ENCODE data around the gene ZBTB25.

The ZBTB25 gene

GRCh38 chr14:64506721-64507120, 3.1 kb upstream of the ZBTB25 start:
- peak overlapping the region; percentile 86 for H3K4me3 Mint-ChIP-seq
- no peaks in the 10 kb centered on the region for H3K9me3 Mint-ChIP-seq
- H3K4me1 Mint-ChIP-seq (ENCODE audit: low read depth) = peaks cover 71% of the 10 kb centered on the region
- peak overlapping the region; percentile 100 for H3K27ac Mint-ChIP-seq
- no peaks in the 10 kb centered on the region for H3K27me3 Mint-ChIP-seq
- H3K36me3 Mint-ChIP-seq (ENCODE audit: low read depth) = peaks cover 56% of the 10 kb centered on the region
- intact Hi-C loops (cut with micrococcal nuclease) = loop anchor here (10.0 kb wide), 1 partner anchor 408 kb away; the partner anchor contains the start of gene CHURC1

DNA sequence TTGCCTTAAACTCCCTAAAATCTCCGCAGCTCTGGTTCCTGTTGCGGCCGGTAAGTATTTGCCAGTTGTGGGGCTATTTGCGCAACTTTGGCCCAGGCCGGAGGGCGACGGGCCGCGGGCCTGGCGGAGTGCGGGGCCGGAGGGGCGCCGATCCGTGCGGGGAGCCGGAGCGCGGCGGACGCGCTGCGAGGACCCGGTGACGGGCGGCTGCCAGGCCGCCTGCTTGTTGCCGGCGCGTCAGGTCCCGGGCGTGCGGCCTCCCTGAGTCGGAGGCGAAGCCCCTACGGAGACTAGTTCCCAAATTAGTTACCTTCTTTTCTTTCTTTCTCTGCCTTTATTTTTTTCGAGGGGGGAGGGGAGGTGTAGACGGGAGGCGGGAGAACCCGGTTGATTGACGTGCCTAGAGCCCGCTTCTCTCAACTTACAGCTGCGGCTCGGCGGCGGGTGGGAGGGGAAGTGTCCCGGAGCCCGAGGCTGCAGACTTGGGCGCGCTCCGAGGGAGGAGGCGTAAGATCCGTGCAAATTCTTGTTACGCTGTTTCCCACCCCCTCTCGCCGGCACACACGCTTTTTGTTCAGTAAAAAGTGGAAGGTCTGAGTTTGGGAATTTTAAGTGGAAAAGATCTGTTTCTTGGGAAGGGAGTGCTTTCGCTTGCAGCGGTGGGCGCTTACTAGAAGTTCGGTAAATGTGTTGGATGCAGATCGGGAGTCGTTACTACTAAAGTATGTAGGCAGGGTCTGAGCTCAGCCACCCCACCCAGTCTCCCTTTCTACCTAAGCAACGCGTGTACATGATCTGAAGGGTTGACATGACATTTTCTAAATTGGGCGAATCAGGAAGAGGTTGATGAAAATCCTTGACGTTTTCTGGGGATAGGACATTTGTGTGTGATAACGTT, 1.5 kb upstream of the ZBTB25 start:
- Mint-ChIP-seq H3K9me3 (no peaks in the 10 kb centered on the region), H3K4me3 (peak overlapping the region; percentile 86), H3K36me3 (ENCODE audit: low read depth) (peaks cover 56% of the 10 kb centered on the region), H3K27ac (peak overlapping the region; percentile 100), H3K27me3 (no peaks in the 10 kb centered on the region), H3K4me1 (ENCODE audit: low read depth) (peaks cover 62% of the 10 kb centered on the region)
- intact Hi-C loops (cut with micrococcal nuclease) = loop anchor here (2.0 to 10.0 kb wide), 3 partner anchors 36 to 410 kb away; partner anchors contain the start of genes CHURC1, HSPA2 and MTHFD1

DNA sequence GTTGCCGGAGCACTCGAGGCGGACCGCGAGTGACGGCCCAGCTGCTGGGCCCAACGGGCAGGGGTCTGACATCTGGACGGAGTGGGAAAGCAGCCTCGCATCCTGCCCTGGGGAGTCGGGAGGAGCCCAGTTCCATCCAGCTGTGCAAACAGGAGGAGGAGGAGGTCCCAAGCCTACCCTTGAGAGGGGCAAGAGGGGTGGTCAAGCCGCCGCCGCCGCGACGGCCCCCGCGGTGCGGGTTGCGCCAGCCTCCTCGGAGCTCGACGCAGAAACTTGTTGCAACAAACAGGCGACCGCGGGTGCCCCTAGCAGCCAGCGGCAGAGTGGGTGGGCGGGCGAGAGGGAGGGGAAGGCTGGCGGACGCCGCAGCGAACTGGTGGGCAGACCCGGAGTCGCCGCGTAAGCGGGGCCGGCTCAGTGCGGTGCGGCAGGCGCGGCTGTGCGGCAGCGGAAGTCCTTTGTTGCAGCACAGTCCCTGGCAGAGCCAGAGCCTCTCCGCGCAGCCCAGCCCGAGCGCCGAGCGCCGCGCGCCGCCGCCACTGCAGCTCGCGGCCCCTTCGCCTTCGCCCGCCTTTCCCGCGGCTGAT, 765 bp upstream of the ZBTB25 start, which contains the start of gene ZBTB1:
TSS of gene ZBTB1 (plus strand) at position 461 of the 587 bp plus-strand sequence. CDS start 16,735 bp downstream, outside the sequence.
- Mint-ChIP-seq H3K4me3 (peak within 1 kb of the TSS; percentile 86), H3K9me3 (no peaks in the 10 kb centered on the region), H3K27ac (peak within 1 kb of the TSS; percentile 100), H3K4me1 (ENCODE audit: low read depth) (peaks cover 60% of the 10 kb centered on the region), H3K36me3 (ENCODE audit: low read depth) (peaks cover 53% of the 10 kb centered on the region), H3K27me3 (no peaks in the 10 kb centered on the region)
- intact Hi-C loops (cut with micrococcal nuclease) = loop anchor here (2.0 to 10.0 kb wide), 3 partner anchors 36 to 410 kb away; partner anchors contain the start of genes CHURC1, HSPA2 and MTHFD1

GRCh38 chr14:64502887-64503433, 678 bp downstream of the ZBTB25 start:
- H3K4me1 Mint-ChIP-seq (ENCODE audit: low read depth) = peaks cover 45% of the 10 kb centered on the region
- peak overlapping the region; percentile 100 for H3K27ac Mint-ChIP-seq
- no peaks in the 10 kb centered on the region for H3K9me3 Mint-ChIP-seq
- peaks cover 54% of the 10 kb centered on the region for H3K36me3 Mint-ChIP-seq (ENCODE audit: low read depth)
- peak overlapping the region; percentile 86 for H3K4me3 Mint-ChIP-seq
- intact Hi-C loops (cut with micrococcal nuclease) = loop anchor here (1.0 to 10.0 kb wide), 2 partner anchors 8 to 412 kb away; partner anchors contain the start of gene CHURC1
- H3K27me3 Mint-ChIP-seq = no peaks in the 10 kb centered on the region

DNA sequence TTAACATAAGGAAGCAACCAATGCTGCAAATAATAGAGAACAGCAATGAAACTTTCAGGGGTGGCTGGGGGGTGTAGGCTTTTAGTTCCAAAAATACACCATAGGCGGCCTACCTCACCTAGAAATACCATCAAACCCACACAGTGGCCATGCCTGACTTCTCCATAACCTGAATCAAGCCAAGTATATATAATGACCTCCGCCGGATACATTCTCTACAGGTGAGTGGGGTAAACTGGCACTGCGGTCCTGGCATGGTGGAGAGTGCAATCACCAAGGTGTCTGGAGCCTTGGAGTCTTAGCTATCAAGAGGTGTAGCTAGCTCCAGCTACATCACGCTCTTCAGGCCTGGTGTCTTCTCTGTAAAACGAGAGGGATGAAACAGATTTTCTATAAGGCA, 1.2 kb downstream of the ZBTB25 start:
- intact Hi-C loops (cut with micrococcal nuclease) = loop anchor here (10.0 kb wide), 1 partner anchor 412 kb away; the partner anchor contains the start of gene CHURC1
- H3K4me3 Mint-ChIP-seq = peak overlapping the region; percentile 86
- peaks cover 49% of the 10 kb centered on the region for H3K36me3 Mint-ChIP-seq (ENCODE audit: low read depth)
- H3K27me3 Mint-ChIP-seq = no peaks in the 10 kb centered on the region
- H3K4me1 Mint-ChIP-seq (ENCODE audit: low read depth) = peaks cover 40% of the 10 kb centered on the region
- H3K9me3 Mint-ChIP-seq = no peaks in the 10 kb centered on the region
- H3K27ac Mint-ChIP-seq = peak overlapping the region; percentile 100

- Mint-ChIP-seq H3K9me3 (no peaks in the 10 kb centered on the region), H3K4me1 (ENCODE audit: low read depth) (peaks cover 37% of the 10 kb centered on the region), H3K27ac (peak overlapping the region; percentile 61), H3K36me3 (ENCODE audit: low read depth) (peaks cover 46% of the 10 kb centered on the region), H3K4me3 (peak overlapping the region; percentile 40), H3K27me3 (no peaks in the 10 kb centered on the region)
- intact Hi-C loops (cut with micrococcal nuclease) = loop anchor here (10.0 kb wide), 1 partner anchor 413 kb away; the partner anchor contains the start of gene CHURC1
Measured at GRCh38 chr14:64501411-64502171, 2.0 kb downstream of the ZBTB25 start.

DNA sequence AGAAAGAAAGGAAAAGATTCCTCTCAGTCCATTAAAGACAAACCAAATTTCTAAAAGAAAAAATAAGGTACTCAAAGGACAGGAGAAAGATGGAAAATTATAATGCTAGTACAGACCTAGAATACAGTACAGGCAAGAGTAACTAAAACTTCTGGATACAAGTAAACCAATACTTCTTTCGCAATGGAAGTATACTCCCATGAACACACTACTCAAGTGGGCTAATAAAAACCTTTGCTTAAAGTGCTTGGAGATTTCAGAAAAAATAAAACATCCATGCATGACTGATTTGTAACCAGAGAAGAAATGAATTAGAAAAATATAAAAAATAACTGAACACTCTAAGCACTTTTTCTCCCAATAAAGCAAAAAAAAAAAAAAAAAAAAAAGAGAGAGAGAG, 3.5 kb downstream of the ZBTB25 start:
- intact Hi-C loops (cut with micrococcal nuclease) = loop anchor here (10.0 kb wide), 1 partner anchor 415 kb away; the partner anchor contains the start of gene CHURC1
- Mint-ChIP-seq H3K36me3 (ENCODE audit: low read depth) (peaks cover 47% of the 10 kb centered on the region), H3K27me3 (no peaks in the 10 kb centered on the region), H3K9me3 (no peaks in the 10 kb centered on the region), H3K27ac (no peak overlapping the region), H3K4me1 (ENCODE audit: low read depth) (peaks cover 23% of the 10 kb centered on the region), H3K4me3 (no peak overlapping the region)

GRCh38 chr14:64496764-64497163, 6.9 kb downstream of the ZBTB25 start:
- peaks cover 16% of the 10 kb centered on the region for H3K4me1 Mint-ChIP-seq (ENCODE audit: low read depth)
- peaks cover 45% of the 10 kb centered on the region for H3K36me3 Mint-ChIP-seq (ENCODE audit: low read depth)
- H3K9me3 Mint-ChIP-seq = no peaks in the 10 kb centered on the region
- no peaks in the 10 kb centered on the region for H3K27me3 Mint-ChIP-seq
- no peak overlapping the region for H3K4me3 Mint-ChIP-seq
- intact Hi-C loops (cut with micrococcal nuclease) = no loop called here
- no peak overlapping the region for H3K27ac Mint-ChIP-seq

- intact Hi-C loops (cut with micrococcal nuclease) = no loop called here
- Mint-ChIP-seq H3K4me1 (ENCODE audit: low read depth) (peaks cover 12% of the 10 kb centered on the region), H3K9me3 (no peaks in the 10 kb centered on the region), H3K36me3 (ENCODE audit: low read depth) (peaks cover 45% of the 10 kb centered on the region), H3K4me3 (no peak overlapping the region), H3K27ac (no peak overlapping the region), H3K27me3 (no peaks in the 10 kb centered on the region)
Measured at GRCh38 chr14:64495252-64495651, 8.4 kb downstream of the ZBTB25 start.

DNA sequence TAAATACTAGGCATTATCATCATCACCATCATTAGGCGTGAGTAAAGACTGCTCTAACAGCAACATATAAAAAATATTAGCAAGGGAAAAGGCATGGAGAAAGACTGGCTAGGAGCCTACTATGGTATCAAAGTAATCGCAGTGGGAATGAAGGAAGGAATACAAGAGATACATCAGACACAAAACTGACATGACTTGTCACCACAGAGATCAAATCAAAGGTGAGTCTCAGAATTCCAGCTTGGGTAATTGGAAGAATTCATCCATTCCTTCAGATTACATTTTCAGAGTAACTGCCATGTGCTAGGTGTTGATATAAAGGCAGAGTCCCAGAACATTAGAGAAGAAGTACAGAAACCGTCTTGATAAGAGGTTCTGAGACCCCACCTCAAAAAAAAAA, 10.2 kb downstream of the ZBTB25 start:
- Mint-ChIP-seq H3K27me3 (no peaks in the 10 kb centered on the region), H3K36me3 (ENCODE audit: low read depth) (peaks cover 48% of the 10 kb centered on the region), H3K4me3 (no peak overlapping the region), H3K27ac (peak overlapping the region; percentile 56), H3K9me3 (no peaks in the 10 kb centered on the region), H3K4me1 (ENCODE audit: low read depth) (peaks cover 6% of the 10 kb centered on the region)
- intact Hi-C loops (cut with micrococcal nuclease) = no loop called here

DNA sequence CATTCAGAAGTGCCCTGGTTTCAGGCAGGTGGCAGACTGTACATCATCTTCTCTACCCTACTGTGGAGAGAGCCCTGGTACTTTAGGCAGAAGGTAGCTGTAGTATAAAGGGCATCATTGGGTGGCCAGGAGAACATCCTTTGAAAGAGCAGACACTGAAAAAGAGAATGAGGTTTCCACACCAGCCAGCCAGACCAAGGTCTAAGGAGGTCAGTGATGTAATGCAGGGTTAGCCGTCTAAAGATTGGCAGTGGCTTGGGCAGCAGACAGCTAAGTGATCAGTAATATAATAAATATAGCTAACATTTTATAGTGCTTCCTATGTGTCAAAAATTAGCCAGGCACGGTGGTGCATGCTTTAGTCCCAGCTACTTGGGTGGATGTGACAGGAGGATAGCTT, 12.0 kb downstream of the ZBTB25 start:
- no peak overlapping the region for H3K27ac Mint-ChIP-seq
- intact Hi-C loops (cut with micrococcal nuclease) = no loop called here
- H3K9me3 Mint-ChIP-seq = no peaks in the 10 kb centered on the region
- no peaks in the 10 kb centered on the region for H3K27me3 Mint-ChIP-seq
- no peak overlapping the region for H3K4me3 Mint-ChIP-seq
- H3K36me3 Mint-ChIP-seq (ENCODE audit: low read depth) = peaks cover 65% of the 10 kb centered on the region
- H3K4me1 Mint-ChIP-seq (ENCODE audit: low read depth) = peaks cover 6% of the 10 kb centered on the region

DNA sequence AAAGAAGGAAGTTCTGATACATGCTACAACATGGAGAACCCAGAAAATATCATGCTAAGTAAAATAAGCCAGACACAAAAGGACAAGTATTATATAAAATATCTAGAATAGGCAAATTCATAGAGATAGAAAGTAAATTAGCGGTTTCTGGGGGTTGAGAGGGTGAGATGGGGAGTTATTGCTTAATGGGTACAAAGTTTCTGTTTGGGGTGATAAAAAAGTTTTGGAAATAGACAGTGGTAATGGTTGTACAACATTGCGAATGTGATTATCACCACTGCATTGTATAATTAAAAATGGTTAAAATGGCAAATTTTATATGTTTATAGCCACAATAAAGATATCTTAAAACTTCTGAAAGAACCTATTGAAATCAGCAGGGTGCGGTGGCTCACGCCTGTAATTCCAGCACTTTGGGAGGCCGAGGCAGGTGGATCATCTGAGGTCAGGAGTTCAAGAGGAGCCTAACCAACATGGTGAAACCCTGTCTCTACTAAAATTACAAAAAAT, 15.0 kb downstream of the ZBTB25 start:
- Mint-ChIP-seq H3K27ac (no peak overlapping the region), H3K36me3 (ENCODE audit: low read depth) (peaks cover 53% of the 10 kb centered on the region), H3K27me3 (no peaks in the 10 kb centered on the region), H3K4me3 (no peak overlapping the region), H3K9me3 (no peaks in the 10 kb centered on the region), H3K4me1 (ENCODE audit: low read depth) (peaks cover 8% of the 10 kb centered on the region)
- intact Hi-C loops (cut with micrococcal nuclease) = no loop called here

Measured in dendritic cell treated with granulocyte-macrophage colony-stimulating factor and Interleukin-4, amounts not matched to agents 40 ng/mL and 50 ng/mL, for 4 days (primary cell).